ENCODE results near the gene WFIKKN2. TPM values are rescaled to one million over a fixed set of nuclear protein-coding genes. Genes with fewer than 3 reads are reported as not detected.

WFIKKN2 gene
- total and polyA plus RNA-seq, 10 of the 15 experiments (the other 5 are each of a cell fraction or from before 2014, with no cell fraction given) = 0.06 TPM; not detected in 9

DNA sequence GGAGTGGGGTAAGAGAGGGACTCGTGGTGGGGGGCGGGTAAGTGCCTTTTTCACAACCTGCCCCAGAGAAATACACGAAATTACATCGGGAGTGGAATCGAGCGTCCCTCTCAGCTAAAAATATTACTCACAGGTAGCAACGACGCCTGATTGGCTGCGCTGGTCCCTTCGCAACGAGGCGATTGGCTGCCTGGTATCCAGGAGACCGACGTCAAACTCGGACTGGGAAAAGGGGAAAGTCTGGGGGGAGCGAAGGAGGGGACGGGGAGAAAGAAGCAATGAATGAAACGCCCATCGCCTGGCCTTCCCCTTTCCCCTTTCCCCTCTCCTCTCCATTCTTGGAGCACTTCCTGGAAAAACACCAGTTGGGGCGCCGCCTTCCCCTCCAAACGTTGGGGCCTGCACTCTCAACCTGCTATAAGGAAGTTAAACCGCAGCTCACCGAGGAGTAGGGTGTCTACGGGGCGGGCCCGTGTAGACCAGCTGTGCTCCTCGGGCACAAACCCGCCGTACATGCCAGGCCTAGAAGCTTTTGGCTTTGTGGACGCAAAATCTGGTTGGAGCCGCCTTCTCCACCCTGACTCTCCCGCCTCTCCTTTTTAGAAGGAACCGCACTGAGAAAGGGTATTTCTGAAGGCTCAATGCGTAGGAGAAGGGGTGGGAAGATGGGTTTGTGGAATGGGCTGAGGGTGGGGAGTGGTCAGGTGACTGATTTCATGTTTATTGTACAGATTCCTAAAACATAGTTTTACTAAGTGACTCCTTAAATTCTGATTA lies 32.2 kb downstream of the WFIKKN2 start (continued):
- no peak; the same call in 1 of the 2 replicates for TF ChIP-seq POLR2AphosphoS2 (IDR thresholded peaks at IDR 0.05; ENCODE audit: low read depth, low read length)
- peak; percentile 88 for TF ChIP-seq FOS (IDR thresholded peaks at IDR 0.05; ENCODE audit: borderline replicate concordance, extremely low read depth, insufficient read length)
- TF ChIP-seq, protein P1, sequence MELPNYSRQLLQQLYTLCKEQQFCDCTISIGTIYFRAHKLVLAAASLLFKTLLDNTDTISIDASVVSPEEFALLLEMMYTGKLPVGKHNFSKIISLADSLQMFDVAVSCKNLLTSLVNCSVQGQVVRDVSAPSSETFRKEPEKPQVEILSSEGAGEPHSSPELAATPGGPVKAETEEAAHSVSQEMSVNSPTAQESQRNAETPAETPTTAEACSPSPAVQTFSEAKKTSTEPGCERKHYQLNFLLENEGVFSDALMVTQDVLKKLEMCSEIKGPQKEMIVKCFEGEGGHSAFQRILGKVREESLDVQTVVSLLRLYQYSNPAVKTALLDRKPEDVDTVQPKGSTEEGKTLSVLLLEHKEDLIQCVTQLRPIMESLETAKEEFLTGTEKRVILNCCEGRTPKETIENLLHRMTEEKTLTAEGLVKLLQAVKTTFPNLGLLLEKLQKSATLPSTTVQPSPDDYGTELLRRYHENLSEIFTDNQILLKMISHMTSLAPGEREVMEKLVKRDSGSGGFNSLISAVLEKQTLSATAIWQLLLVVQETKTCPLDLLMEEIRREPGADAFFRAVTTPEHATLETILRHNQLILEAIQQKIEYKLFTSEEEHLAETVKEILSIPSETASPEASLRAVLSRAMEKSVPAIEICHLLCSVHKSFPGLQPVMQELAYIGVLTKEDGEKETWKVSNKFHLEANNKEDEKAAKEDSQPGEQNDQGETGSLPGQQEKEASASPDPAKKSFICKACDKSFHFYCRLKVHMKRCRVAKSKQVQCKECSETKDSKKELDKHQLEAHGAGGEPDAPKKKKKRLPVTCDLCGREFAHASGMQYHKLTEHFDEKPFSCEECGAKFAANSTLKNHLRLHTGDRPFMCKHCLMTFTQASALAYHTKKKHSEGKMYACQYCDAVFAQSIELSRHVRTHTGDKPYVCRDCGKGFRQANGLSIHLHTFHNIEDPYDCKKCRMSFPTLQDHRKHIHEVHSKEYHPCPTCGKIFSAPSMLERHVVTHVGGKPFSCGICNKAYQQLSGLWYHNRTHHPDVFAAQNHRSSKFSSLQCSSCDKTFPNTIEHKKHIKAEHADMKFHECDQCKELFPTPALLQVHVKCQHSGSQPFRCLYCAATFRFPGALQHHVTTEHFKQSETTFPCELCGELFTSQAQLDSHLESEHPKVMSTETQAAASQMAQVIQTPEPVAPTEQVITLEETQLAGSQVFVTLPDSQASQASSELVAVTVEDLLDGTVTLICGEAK (IDR thresholded peaks at IDR 0.05; ENCODE audit: borderline replicate concordance) = 0 out of 2 replicates have a peak, but pooled peaks have one; percentile 28
- no peak for TF ChIP-seq TARDBP (IDR thresholded peaks at IDR 0.05; ENCODE audit: borderline replicate concordance)
- TF ChIP-seq, protein P2, sequence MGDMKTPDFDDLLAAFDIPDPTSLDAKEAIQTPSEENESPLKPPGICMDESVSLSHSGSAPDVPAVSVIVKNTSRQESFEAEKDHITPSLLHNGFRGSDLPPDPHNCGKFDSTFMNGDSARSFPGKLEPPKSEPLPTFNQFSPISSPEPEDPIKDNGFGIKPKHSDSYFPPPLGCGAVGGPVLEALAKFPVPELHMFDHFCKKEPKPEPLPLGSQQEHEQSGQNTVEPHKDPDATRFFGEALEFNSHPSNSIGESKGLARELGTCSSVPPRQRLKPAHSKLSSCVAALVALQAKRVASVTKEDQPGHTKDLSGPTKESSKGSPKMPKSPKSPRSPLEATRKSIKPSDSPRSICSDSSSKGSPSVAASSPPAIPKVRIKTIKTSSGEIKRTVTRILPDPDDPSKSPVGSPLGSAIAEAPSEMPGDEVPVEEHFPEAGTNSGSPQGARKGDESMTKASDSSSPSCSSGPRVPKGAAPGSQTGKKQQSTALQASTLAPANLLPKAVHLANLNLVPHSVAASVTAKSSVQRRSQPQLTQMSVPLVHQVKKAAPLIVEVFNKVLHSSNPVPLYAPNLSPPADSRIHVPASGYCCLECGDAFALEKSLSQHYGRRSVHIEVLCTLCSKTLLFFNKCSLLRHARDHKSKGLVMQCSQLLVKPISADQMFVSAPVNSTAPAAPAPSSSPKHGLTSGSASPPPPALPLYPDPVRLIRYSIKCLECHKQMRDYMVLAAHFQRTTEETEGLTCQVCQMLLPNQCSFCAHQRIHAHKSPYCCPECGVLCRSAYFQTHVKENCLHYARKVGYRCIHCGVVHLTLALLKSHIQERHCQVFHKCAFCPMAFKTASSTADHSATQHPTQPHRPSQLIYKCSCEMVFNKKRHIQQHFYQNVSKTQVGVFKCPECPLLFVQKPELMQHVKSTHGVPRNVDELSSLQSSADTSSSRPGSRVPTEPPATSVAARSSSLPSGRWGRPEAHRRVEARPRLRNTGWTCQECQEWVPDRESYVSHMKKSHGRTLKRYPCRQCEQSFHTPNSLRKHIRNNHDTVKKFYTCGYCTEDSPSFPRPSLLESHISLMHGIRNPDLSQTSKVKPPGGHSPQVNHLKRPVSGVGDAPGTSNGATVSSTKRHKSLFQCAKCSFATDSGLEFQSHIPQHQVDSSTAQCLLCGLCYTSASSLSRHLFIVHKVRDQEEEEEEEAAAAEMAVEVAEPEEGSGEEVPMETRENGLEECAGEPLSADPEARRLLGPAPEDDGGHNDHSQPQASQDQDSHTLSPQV (IDR thresholded peaks at IDR 0.05) = no peak
- TF ChIP-seq, protein P3, sequence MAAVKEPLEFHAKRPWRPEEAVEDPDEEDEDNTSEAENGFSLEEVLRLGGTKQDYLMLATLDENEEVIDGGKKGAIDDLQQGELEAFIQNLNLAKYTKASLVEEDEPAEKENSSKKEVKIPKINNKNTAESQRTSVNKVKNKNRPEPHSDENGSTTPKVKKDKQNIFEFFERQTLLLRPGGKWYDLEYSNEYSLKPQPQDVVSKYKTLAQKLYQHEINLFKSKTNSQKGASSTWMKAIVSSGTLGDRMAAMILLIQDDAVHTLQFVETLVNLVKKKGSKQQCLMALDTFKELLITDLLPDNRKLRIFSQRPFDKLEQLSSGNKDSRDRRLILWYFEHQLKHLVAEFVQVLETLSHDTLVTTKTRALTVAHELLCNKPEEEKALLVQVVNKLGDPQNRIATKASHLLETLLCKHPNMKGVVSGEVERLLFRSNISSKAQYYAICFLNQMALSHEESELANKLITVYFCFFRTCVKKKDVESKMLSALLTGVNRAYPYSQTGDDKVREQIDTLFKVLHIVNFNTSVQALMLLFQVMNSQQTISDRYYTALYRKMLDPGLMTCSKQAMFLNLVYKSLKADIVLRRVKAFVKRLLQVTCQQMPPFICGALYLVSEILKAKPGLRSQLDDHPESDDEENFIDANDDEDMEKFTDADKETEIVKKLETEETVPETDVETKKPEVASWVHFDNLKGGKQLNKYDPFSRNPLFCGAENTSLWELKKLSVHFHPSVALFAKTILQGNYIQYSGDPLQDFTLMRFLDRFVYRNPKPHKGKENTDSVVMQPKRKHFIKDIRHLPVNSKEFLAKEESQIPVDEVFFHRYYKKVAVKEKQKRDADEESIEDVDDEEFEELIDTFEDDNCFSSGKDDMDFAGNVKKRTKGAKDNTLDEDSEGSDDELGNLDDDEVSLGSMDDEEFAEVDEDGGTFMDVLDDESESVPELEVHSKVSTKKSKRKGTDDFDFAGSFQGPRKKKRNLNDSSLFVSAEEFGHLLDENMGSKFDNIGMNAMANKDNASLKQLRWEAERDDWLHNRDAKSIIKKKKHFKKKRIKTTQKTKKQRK (IDR thresholded peaks at IDR 0.05; ENCODE audit: low read depth, low read length) = no peak
- TF ChIP-seq, protein P4, sequence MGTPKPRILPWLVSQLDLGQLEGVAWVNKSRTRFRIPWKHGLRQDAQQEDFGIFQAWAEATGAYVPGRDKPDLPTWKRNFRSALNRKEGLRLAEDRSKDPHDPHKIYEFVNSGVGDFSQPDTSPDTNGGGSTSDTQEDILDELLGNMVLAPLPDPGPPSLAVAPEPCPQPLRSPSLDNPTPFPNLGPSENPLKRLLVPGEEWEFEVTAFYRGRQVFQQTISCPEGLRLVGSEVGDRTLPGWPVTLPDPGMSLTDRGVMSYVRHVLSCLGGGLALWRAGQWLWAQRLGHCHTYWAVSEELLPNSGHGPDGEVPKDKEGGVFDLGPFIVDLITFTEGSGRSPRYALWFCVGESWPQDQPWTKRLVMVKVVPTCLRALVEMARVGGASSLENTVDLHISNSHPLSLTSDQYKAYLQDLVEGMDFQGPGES (IDR thresholded peaks at IDR 0.05) = peak; percentile 79
- TF ChIP-seq POLR2A (IDR thresholded peaks at IDR 0.05; ENCODE audit: low read depth, low read length) = peak; percentile 64
- TF ChIP-seq ZNF24 (IDR thresholded peaks at IDR 0.05) = peak; percentile 91
- 0 out of 2 replicates have a peak, but pooled peaks have one; percentile 45 for TF ChIP-seq LARP7 (IDR thresholded peaks at IDR 0.05)
- peak; percentile 73; the same call in 1 of the 2 replicates for TF ChIP-seq TCF3 (IDR thresholded peaks at IDR 0.05; ENCODE audit: borderline replicate concordance, insufficient read depth, low read depth, low read length)
- peak; percentile 68; the same call in 1 of the 2 replicates for TF ChIP-seq MEF2A (IDR thresholded peaks at IDR 0.05; ENCODE audit: insufficient read depth, low read depth, low read length)

Measured in GM12878 (cell line).